Panc1 (cell line): Measurements from ENCODE around the gene RTL5.

Experiments
- CTCF ChIP-seq: fragments of 450-650 bp; IDR thresholded peaks from 2 replicates; pipeline ENCODE4 v1.5.1; 2017; ENCODE audit warnings: mild to moderate bottlenecking
- POLR2AphosphoS5 ChIP-seq: IDR thresholded peaks from 2 replicates; pipeline ENCODE4 v1.6.1; 2012; ENCODE audit warnings: mild to moderate bottlenecking, low read depth, low read length, moderate library complexity
- TCF7L2 ChIP-seq: IDR thresholded peaks from 2 replicates; pipeline ENCODE4 v1.6.1; 2011; ENCODE audit warnings: mild to moderate bottlenecking, low read depth, low read length, inconsistent platforms

GRCh38 chrX:72146527-72146926 is 14.8 kb upstream of the RTL5 start:
- TF ChIP-seq POLR2AphosphoS5 (no peak), CTCF (no peak), TCF7L2 (no peak)
